ENCODE measurements around the gene TAF1A.

- no peak for TF ChIP-seq POLR2AphosphoS5 (IDR thresholded peaks at IDR 0.05)
- TF ChIP-seq CTCF (IDR thresholded peaks at IDR 0.05): no peak
- TF ChIP-seq POLR2A (IDR thresholded peaks at IDR 0.05; ENCODE audit: low read depth): no peak
- no peak for TF ChIP-seq EP300 (IDR thresholded peaks at IDR 0.05)
Observed at GRCh38 chr1:222596696-222597095, 7.0 kb upstream of the TAF1A start.
